Endothelial cell of umbilical vein (primary cell): ENCODE results near the gene MOGAT1. TPM values are rescaled to one million over a fixed set of nuclear protein-coding genes. Genes with fewer than 3 reads are reported as not detected.
"Not testable (repeated sequence)": the region's sequence is repeated elsewhere in the genome, so short reads cannot be mapped to it uniquely, and the experiment has no call there.

Experiments
- BruUV-seq: library from RNA; stranded (reverse); fragments of 400-500 nt; replicated peaks from 2 replicates; lab custom pipeline; 2021; lab: Mats Ljungman, UMichigan
- CTCF ChIA-PET: fragments of 300-600, 350-600 bp; sonication (Branson Sonifier 250); formaldehyde crosslinking; loops from one replicate; lab custom pipeline; 2021; ENCODE audit warnings: antibody characterized with exemption, inconsistent platforms; lab: Charles Lee
- POLR2A ChIA-PET: fragments of 300-600, 350-600 bp; sonication (Branson Sonifier 250); formaldehyde crosslinking; loops from one replicate; lab custom pipeline; 2021; ENCODE audit warnings: antibody characterized with exemption, inconsistent platforms; lab: Charles Lee
- DNase-seq: peaks from one replicate; pipeline ENCODE4 v3.0.0-alpha.2; 2011; ENCODE audit warnings: low read depth, low spot score
- FAIRE-seq: peaks from 2 replicates; lab custom pipeline; 2011; peaks lifted over from hg19 to GRCh38; lab: Jason Lieb, UNC
- H2AFZ ChIP-seq: 2 replicates; pipeline ENCODE4 v1.6.0; 2012; ENCODE audit warnings: low read depth, low read length, control low read depth, inconsistent platforms
- H3K27ac ChIP-seq: 2 replicates; pipeline ENCODE4 v1.5.1; 2011; ENCODE audit warnings: low read depth, mild to moderate bottlenecking, control low read depth, low read length, moderate library complexity; ENCODE audit not compliant: insufficient read depth
- H3K27me3 ChIP-seq, 2 experiments: 2 replicates each; pipeline versions ENCODE4 v1.6.0 to v1.6.1; 2011; ENCODE audit warnings: low read length in 2 of 2, mixed read lengths in 1 of 2; ENCODE audit not compliant: control insufficient read depth in 2 of 2, insufficient read depth in 2 of 2
- H3K36me3 ChIP-seq, 2 experiments: 2 replicates in 1 of 2; 3 replicates in 1 of 2; pipeline ENCODE4 v1.5.1; 2011; ENCODE audit warnings: low read length in 2 of 2, mild to moderate bottlenecking in 1 of 2, moderate library complexity in 1 of 2; ENCODE audit not compliant: control insufficient read depth in 2 of 2, insufficient read depth in 2 of 2; ENCODE audit errors: extremely low read depth in 1 of 2
- H3K4me1 ChIP-seq: 3 replicates; pipeline ENCODE4 v1.5.1; 2011; ENCODE audit warnings: mild to moderate bottlenecking, low read length; ENCODE audit not compliant: control insufficient read depth, insufficient read depth; ENCODE audit errors: extremely low read depth
- H3K4me2 ChIP-seq: 2 replicates; pipeline ENCODE4 v1.6.1; 2011; ENCODE audit warnings: low read length, control low read depth, mixed read lengths; ENCODE audit not compliant: insufficient read depth
- H3K4me3 ChIP-seq, 3 experiments: fragments of 200-600 bp in 1 of 3; sonication (generic), shearing (Covaris generic) in 1 of 3; replicated peaks in 1 of 3; 2 replicates each; pipeline ENCODE4 v1.5.1; 2011 to 2016; ENCODE audit warnings: control low read depth in 3 of 3, low read length in 3 of 3, mild to moderate bottlenecking in 2 of 3, inconsistent platforms in 1 of 3, low read depth in 1 of 3, moderate library complexity in 1 of 3; ENCODE audit not compliant: insufficient read depth in 1 of 3
- H3K79me2 ChIP-seq: 2 replicates; pipeline ENCODE4 v1.6.0; 2012; ENCODE audit warnings: low read length, inconsistent platforms; ENCODE audit not compliant: control insufficient read depth, insufficient read depth
- H3K9ac ChIP-seq: replicated peaks from 2 replicates; pipeline ENCODE3; 2011; ENCODE audit warnings: low read length, control low read depth; ENCODE audit not compliant: insufficient read depth; ENCODE audit errors: extremely low read depth
- H3K9me1 ChIP-seq: replicated peaks from 3 replicates; pipeline ENCODE4 v1.6.0; 2011; ENCODE audit warnings: mild to moderate bottlenecking, low read length; ENCODE audit not compliant: control insufficient read depth, insufficient read depth; ENCODE audit errors: extremely low read depth
- H3K9me3 ChIP-seq: replicated peaks from 2 replicates; pipeline ENCODE4 v1.5.1; 2012; ENCODE audit warnings: low read length, inconsistent platforms; ENCODE audit not compliant: control insufficient read depth, insufficient read depth
- H4K20me1 ChIP-seq: replicated peaks from 2 replicates; pipeline ENCODE3; 2011; ENCODE audit warnings: mild to moderate bottlenecking, low read length; ENCODE audit not compliant: control insufficient read depth, insufficient read depth; ENCODE audit errors: extremely low read depth
- EZH2 ChIP-seq: IDR thresholded peaks from 2 replicates; pipeline ENCODE4 v1.6.1; 2012; ENCODE audit warnings: borderline replicate concordance, low read depth, mild to moderate bottlenecking, moderate library complexity, low read length, inconsistent platforms; ENCODE audit not compliant: severe bottlenecking
- FOS ChIP-seq: IDR thresholded peaks from 2 replicates; pipeline ENCODE4 v1.6.1; 2011; ENCODE audit warnings: mild to moderate bottlenecking, low read length, moderate library complexity, borderline replicate concordance; ENCODE audit not compliant: insufficient read depth
- GATA2 ChIP-seq: IDR thresholded peaks from 2 replicates; pipeline ENCODE4 v1.7.0; 2011; ENCODE audit warnings: low read depth, mild to moderate bottlenecking, moderate library complexity, mixed read lengths, low read length; ENCODE audit not compliant: insufficient read length, insufficient read depth
- JUN ChIP-seq: IDR thresholded peaks from 2 replicates; pipeline ENCODE4 v1.6.1; 2011; ENCODE audit warnings: borderline replicate concordance, low read depth; ENCODE audit not compliant: insufficient read length, insufficient read depth
- MYC ChIP-seq: IDR thresholded peaks from one replicate; pipeline ENCODE4 v1.6.1; 2011; ENCODE audit warnings: mild to moderate bottlenecking, low read depth, low read length
- POLR2A ChIP-seq: IDR thresholded peaks from 2 replicates; pipeline ENCODE4 v1.6.1; 2012; ENCODE audit warnings: low read depth, mild to moderate bottlenecking, control low read depth, low read length
- POLR2AphosphoS5 ChIP-seq: IDR thresholded peaks from 2 replicates; pipeline ENCODE4 v1.6.1; 2012; ENCODE audit warnings: low read depth, mild to moderate bottlenecking, control low read depth, low read length, moderate library complexity; ENCODE audit not compliant: insufficient read depth
- dilution Hi-C: fragments of 300-500 bp; cut with MboI; formaldehyde crosslinking; loops from one replicate; pipeline ENCODE4 v1.15.0; 2019; ENCODE audit warnings: low sequenced_read_pairs; ENCODE audit not compliant: extremely low pct_ligation_motif_present
- intact Hi-C: fragments of 100-400 bp; cut with micrococcal nuclease; formaldehyde crosslinking; loops from one replicate; pipeline ENCODE4 v1.10.0; 2022
- polyA plus RNA-seq, 4 experiments: library from polyadenylated mRNA; depleted of rRNA in 3 of 4; stranded (reverse) in 3 of 4; unstranded in 1 of 4; fragments of >200 nt; gene quantifications; 2 replicates each; pipeline versions ENCODE4 v1.2.1 to v1.2.3, GENCODE V29; 2011 to 2012; ENCODE audit warnings: missing spikeins in 1 of 4
- total RNA-seq: library from RNA; stranded (reverse); gene quantifications from 2 replicates; pipeline ENCODE4 v1.2.3, GENCODE V29; 2021
- TF ChIP-seq, protein P1 (sequence below): IDR thresholded peaks from 2 replicates; pipeline ENCODE4 v1.6.1; 2011; ENCODE audit not compliant: insufficient read depth, insufficient read length
- TF ChIP-seq, protein P2 (sequence below), 2 donors: IDR thresholded peaks; 1 replicate in 1 of 2; 2 replicates in 1 of 2; pipeline ENCODE4 v1.5.1; 2011; ENCODE audit warnings: low read length in 2 of 2, mild to moderate bottlenecking in 2 of 2, moderate library complexity in 2 of 2, control low read depth in 1 of 2, inconsistent platforms in 1 of 2, low read depth in 1 of 2; ENCODE audit not compliant: insufficient read depth in 1 of 2; ENCODE audit errors: extremely low read depth in 1 of 2

The MOGAT1 gene
- total and polyA plus RNA-seq, 2 donors (not counting 3 experiments of a cell fraction or from before 2014, with no cell fraction given): not detected

DNA sequence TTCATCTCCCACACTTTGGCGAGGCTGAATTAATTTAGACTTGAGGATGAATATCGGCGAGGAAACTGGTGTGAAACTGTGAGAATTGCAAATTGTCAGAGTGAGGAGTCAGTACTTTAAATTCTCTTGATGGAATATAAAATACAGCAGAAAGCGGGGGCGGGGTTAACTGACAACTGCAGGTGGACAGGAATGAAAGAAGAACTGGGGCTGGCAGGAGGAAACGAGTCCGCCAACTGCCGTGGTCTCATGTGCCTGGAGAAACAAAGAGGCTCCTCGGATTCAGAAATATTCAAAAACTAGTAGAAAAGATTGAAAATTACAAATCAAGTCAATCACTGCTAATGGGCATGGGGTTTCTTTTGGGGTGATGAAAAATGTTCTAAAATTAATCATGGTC, 44.3 kb downstream of the MOGAT1 start:
- no peaks in the 10 kb centered on the region for H3K9me3 ChIP-seq
- no peak overlapping the region for H3K4me2 ChIP-seq
- no peaks in the 10 kb centered on the region for H3K27me3 ChIP-seq
- FAIRE-seq: no peak
- intact Hi-C loops: no loop called here
- no TSS peak for BruUV-seq
- ChIA-PET CTCF (no interaction called here), POLR2A (no interaction called here)
- no peak overlapping the region for H3K4me3 ChIP-seq
- H3K27ac ChIP-seq: no peak overlapping the region
- TF ChIP-seq FOS: no peak
- TF ChIP-seq JUN: no peak
- TF ChIP-seq, protein P1, sequence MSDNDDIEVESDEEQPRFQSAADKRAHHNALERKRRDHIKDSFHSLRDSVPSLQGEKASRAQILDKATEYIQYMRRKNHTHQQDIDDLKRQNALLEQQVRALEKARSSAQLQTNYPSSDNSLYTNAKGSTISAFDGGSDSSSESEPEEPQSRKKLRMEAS: no peak
- TF ChIP-seq POLR2A: no peak
- TF ChIP-seq, protein P2, sequence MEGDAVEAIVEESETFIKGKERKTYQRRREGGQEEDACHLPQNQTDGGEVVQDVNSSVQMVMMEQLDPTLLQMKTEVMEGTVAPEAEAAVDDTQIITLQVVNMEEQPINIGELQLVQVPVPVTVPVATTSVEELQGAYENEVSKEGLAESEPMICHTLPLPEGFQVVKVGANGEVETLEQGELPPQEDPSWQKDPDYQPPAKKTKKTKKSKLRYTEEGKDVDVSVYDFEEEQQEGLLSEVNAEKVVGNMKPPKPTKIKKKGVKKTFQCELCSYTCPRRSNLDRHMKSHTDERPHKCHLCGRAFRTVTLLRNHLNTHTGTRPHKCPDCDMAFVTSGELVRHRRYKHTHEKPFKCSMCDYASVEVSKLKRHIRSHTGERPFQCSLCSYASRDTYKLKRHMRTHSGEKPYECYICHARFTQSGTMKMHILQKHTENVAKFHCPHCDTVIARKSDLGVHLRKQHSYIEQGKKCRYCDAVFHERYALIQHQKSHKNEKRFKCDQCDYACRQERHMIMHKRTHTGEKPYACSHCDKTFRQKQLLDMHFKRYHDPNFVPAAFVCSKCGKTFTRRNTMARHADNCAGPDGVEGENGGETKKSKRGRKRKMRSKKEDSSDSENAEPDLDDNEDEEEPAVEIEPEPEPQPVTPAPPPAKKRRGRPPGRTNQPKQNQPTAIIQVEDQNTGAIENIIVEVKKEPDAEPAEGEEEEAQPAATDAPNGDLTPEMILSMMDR (IDR thresholded peaks at IDR 0.05; ENCODE audit: extremely low read depth in 1 of 2, insufficient read depth in 1 of 2, low read depth in 1 of 2, low read length in 2 of 2): no peak
- TF ChIP-seq MYC: no peak
- no peak for TF ChIP-seq EZH2
- TF ChIP-seq GATA2: no peak
- no peak for TF ChIP-seq POLR2AphosphoS5
- DNase-seq: no peak
- H3K9me1 ChIP-seq: no peaks in the 10 kb centered on the region
- no peak overlapping the region for H3K9ac ChIP-seq
- no peaks in the 10 kb centered on the region for H3K36me3 ChIP-seq
- dilution Hi-C loops: no loop called here
- H2AFZ ChIP-seq: no peak overlapping the region
- no peaks in the 10 kb centered on the region for H4K20me1 ChIP-seq
- H3K79me2 ChIP-seq: no peaks in the 10 kb centered on the region
- no peaks in the 10 kb centered on the region for H3K4me1 ChIP-seq

DNA sequence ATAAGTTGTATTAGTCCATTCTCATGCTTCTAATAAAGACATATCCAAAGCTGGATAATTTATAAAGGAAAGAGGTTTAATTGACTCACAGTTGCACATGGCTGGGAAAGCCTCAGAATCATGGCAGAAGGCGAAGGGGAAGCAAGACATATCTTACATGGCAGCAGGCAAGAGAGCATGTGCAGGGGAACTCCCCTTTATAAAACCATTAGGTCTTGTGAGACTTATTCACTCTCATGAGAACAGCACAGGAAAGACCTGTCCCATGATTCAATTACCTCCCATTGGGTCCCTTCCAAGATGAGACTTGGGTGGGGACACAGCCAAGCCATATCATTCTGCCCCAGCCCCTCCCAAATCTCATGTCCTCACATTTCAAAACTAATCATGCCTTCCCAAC, 48.3 kb downstream of the MOGAT1 start:
- H3K27me3 ChIP-seq, H3K9me1 ChIP-seq, POLR2A ChIA-PET, H3K27ac ChIP-seq, DNase-seq, H3K4me3 ChIP-seq, dilution Hi-C loops, H4K20me1 ChIP-seq, FAIRE-seq, H3K9me3 ChIP-seq, CTCF ChIA-PET, intact Hi-C loops, H3K4me2 ChIP-seq, H3K4me1 ChIP-seq, BruUV-seq, H2AFZ ChIP-seq, H3K79me2 ChIP-seq, H3K36me3 ChIP-seq, H3K9ac ChIP-seq: not testable (repeated sequence)

DNA sequence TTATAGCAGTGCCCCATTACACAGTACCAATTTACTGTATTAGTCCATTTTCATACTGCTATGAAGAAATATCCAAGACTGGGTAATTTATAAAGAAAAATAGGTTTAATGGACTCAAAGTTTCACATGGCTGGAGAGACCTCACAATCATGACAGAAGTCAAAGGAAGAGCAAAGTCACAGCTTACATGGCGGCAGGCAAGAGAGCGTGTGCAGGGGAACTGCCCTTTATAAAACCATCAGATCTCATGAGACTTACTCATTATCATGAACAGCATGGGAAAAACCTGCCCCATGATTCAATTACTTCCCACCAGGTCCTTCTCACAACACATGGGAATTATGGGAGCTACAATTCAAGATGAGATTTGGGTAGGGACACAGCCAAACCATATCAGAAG, 50.1 kb downstream of the MOGAT1 start:
- dilution Hi-C loops, H3K9me1 ChIP-seq, H3K27me3 ChIP-seq, BruUV-seq, H4K20me1 ChIP-seq, H3K9me3 ChIP-seq, FAIRE-seq, DNase-seq, H3K9ac ChIP-seq, H3K79me2 ChIP-seq, H3K4me3 ChIP-seq, H3K4me1 ChIP-seq, H3K4me2 ChIP-seq, POLR2A ChIA-PET, intact Hi-C loops, H2AFZ ChIP-seq, H3K36me3 ChIP-seq, H3K27ac ChIP-seq: not testable (repeated sequence)
- CTCF ChIA-PET: interaction anchor here (0.7 to 1.4 kb wide), 6 partner anchors 12 to 218 kb away, joined by 3 to 7 read pairs (median 4); no protein-coding TSS in a partner anchor
